ENCODE data around the gene SNAP25. TPM values are rescaled to one million over a fixed set of nuclear protein-coding genes. Genes with fewer than 3 reads are reported as not detected.

The SNAP25 gene
- total RNA-seq, 1 donor from 2014 or later, result 1.6 TPM

DNA sequence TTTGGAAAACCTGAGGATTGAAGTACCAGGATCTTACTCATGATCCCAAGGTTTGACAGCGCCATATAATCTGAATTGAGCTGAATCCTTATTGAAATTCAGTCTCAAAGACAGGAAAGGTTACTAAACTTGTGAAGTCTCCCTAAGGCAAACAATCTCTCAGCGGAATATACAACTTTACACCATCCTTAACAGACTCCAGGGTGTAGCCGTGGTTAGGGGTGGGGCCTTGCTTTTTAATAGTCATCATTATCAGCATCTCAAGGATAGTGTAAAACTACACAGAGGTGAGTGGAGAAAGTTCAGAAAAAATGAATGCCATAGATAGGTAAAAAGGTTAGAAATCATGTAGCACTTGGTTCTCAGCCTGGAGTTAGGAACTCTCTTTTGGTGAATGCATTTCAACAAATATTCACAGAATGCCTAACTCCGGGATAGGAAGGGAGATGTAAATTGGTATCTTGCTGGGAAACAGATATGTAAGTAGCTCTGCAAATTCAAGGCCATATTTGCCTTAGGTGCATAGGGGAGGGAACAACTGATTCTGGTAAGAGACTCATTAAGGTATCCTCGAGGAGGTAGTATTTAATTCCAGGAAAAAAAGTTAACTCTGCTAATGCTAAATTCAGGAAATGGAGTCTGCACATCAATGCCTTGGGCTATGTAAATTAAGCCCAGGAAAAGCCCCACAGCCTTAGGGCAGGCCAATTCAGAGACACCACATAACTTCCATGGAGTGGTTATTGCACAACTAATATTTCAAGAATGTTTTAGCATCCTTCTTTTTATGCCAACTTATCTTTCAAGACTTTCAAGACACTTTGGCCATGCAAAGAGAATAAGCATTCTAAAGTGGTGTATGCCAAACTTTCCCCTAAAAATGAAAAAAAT is 61.6 kb downstream of the SNAP25 start:
- TF ChIP-seq, protein P1, sequence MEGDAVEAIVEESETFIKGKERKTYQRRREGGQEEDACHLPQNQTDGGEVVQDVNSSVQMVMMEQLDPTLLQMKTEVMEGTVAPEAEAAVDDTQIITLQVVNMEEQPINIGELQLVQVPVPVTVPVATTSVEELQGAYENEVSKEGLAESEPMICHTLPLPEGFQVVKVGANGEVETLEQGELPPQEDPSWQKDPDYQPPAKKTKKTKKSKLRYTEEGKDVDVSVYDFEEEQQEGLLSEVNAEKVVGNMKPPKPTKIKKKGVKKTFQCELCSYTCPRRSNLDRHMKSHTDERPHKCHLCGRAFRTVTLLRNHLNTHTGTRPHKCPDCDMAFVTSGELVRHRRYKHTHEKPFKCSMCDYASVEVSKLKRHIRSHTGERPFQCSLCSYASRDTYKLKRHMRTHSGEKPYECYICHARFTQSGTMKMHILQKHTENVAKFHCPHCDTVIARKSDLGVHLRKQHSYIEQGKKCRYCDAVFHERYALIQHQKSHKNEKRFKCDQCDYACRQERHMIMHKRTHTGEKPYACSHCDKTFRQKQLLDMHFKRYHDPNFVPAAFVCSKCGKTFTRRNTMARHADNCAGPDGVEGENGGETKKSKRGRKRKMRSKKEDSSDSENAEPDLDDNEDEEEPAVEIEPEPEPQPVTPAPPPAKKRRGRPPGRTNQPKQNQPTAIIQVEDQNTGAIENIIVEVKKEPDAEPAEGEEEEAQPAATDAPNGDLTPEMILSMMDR (IDR thresholded peaks at IDR 0.05), result no peak

GRCh38 chr20:10281911-10282310 is 63.3 kb downstream of the SNAP25 start:
- H3K27me3 Mint-ChIP-seq (ENCODE audit: unreplicated experiment), result no peaks in the 10 kb centered on the region
- no peaks in the 10 kb centered on the region for H3K9me3 Mint-ChIP-seq (ENCODE audit: unreplicated experiment)
- no peaks in the 10 kb centered on the region for H3K36me3 Mint-ChIP-seq (ENCODE audit: unreplicated experiment)
- peaks cover 24% of the 10 kb centered on the region for H3K4me1 Mint-ChIP-seq (ENCODE audit: unreplicated experiment)
- no peak overlapping the region for H3K4me3 Mint-ChIP-seq (ENCODE audit: unreplicated experiment)
- DNase-seq (ENCODE audit: extremely low spot score, unreplicated experiment), result no peak
- no peak overlapping the region for H3K27ac Mint-ChIP-seq (ENCODE audit: unreplicated experiment)
- TF ChIP-seq, protein P1 (IDR thresholded peaks at IDR 0.05), result no peak

More for the DNA sequence above, 61.6 kb downstream of the SNAP25 start:
- Mint-ChIP-seq H3K27ac (ENCODE audit: unreplicated experiment) (no peak overlapping the region), H3K36me3 (ENCODE audit: unreplicated experiment) (no peaks in the 10 kb centered on the region), H3K4me3 (ENCODE audit: unreplicated experiment) (no peak overlapping the region), H3K27me3 (ENCODE audit: unreplicated experiment) (no peaks in the 10 kb centered on the region), H3K4me1 (ENCODE audit: unreplicated experiment) (peaks cover 17% of the 10 kb centered on the region), H3K9me3 (ENCODE audit: unreplicated experiment) (no peaks in the 10 kb centered on the region)
- no peak for DNase-seq (ENCODE audit: extremely low spot score, unreplicated experiment)

- Mint-ChIP-seq H3K4me3 (ENCODE audit: unreplicated experiment) (no peak overlapping the region), H3K27me3 (ENCODE audit: unreplicated experiment) (no peaks in the 10 kb centered on the region), H3K4me1 (ENCODE audit: unreplicated experiment) (peaks cover 24% of the 10 kb centered on the region), H3K9me3 (ENCODE audit: unreplicated experiment) (no peaks in the 10 kb centered on the region), H3K27ac (ENCODE audit: unreplicated experiment) (no peak overlapping the region), H3K36me3 (ENCODE audit: unreplicated experiment) (no peaks in the 10 kb centered on the region)
- DNase-seq (ENCODE audit: extremely low spot score, unreplicated experiment), result no peak
- TF ChIP-seq, protein P1 (IDR thresholded peaks at IDR 0.05), result no peak
Measured at GRCh38 chr20:10282979-10283456, 64.4 kb downstream of the SNAP25 start.

DNA sequence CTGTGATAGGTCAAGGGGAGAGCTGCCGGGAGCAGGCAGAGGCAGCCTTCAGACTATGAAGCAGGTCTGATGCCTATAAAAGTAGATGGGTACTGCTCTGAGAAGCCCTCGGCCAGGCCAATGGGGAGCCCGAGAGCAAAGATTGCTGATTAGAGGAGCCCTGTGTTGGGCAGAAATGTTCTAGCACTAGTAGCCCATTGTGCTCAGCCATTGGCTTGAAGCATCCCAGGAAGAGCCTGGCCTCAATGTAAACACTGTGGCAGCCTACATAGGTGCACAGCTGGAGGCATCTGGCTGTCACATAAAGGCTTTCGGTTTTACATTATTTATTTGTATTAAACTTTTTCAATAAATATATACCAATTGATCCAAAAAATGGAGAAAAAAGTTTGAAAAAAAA is 67.7 kb downstream of the SNAP25 start:
- H3K4me3 Mint-ChIP-seq (ENCODE audit: unreplicated experiment), result no peak overlapping the region
- no peaks in the 10 kb centered on the region for H3K27me3 Mint-ChIP-seq (ENCODE audit: unreplicated experiment)
- no peak overlapping the region for H3K27ac Mint-ChIP-seq (ENCODE audit: unreplicated experiment)
- TF ChIP-seq, protein P1 (IDR thresholded peaks at IDR 0.05), result no peak
- H3K4me1 Mint-ChIP-seq (ENCODE audit: unreplicated experiment), result peaks cover 18% of the 10 kb centered on the region
- no peaks in the 10 kb centered on the region for H3K9me3 Mint-ChIP-seq (ENCODE audit: unreplicated experiment)
- DNase-seq (ENCODE audit: extremely low spot score, unreplicated experiment), result no peak
- H3K36me3 Mint-ChIP-seq (ENCODE audit: unreplicated experiment), result no peaks in the 10 kb centered on the region

GRCh38 chr20:10288421-10288820 is 69.8 kb downstream of the SNAP25 start:
- H3K27me3 Mint-ChIP-seq (ENCODE audit: unreplicated experiment), result no peaks in the 10 kb centered on the region
- H3K36me3 Mint-ChIP-seq (ENCODE audit: unreplicated experiment), result no peaks in the 10 kb centered on the region

More at GRCh38 chr20:10288421-10288820, 69.8 kb downstream of the SNAP25 start:
- no peaks in the 10 kb centered on the region for H3K9me3 Mint-ChIP-seq (ENCODE audit: unreplicated experiment)
- H3K4me3 Mint-ChIP-seq (ENCODE audit: unreplicated experiment), result no peak overlapping the region
- peaks cover 6% of the 10 kb centered on the region for H3K4me1 Mint-ChIP-seq (ENCODE audit: unreplicated experiment)
- DNase-seq (ENCODE audit: extremely low spot score, unreplicated experiment), result no peak
- TF ChIP-seq, protein P1 (IDR thresholded peaks at IDR 0.05), result no peak
- no peak overlapping the region for H3K27ac Mint-ChIP-seq (ENCODE audit: unreplicated experiment)

Measured in osteocyte (in vitro differentiated cells).